NCI-H1092 (cell line): ENCODE data around the gene CRTAC1.

Experiments
- DNase-seq: peaks from one replicate; lab custom pipeline; 2025; lab: John Stamatoyannopoulos, UW

Gene CRTAC1, protein sequence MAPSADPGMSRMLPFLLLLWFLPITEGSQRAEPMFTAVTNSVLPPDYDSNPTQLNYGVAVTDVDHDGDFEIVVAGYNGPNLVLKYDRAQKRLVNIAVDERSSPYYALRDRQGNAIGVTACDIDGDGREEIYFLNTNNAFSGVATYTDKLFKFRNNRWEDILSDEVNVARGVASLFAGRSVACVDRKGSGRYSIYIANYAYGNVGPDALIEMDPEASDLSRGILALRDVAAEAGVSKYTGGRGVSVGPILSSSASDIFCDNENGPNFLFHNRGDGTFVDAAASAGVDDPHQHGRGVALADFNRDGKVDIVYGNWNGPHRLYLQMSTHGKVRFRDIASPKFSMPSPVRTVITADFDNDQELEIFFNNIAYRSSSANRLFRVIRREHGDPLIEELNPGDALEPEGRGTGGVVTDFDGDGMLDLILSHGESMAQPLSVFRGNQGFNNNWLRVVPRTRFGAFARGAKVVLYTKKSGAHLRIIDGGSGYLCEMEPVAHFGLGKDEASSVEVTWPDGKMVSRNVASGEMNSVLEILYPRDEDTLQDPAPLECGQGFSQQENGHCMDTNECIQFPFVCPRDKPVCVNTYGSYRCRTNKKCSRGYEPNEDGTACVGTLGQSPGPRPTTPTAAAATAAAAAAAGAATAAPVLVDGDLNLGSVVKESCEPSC

DNA sequence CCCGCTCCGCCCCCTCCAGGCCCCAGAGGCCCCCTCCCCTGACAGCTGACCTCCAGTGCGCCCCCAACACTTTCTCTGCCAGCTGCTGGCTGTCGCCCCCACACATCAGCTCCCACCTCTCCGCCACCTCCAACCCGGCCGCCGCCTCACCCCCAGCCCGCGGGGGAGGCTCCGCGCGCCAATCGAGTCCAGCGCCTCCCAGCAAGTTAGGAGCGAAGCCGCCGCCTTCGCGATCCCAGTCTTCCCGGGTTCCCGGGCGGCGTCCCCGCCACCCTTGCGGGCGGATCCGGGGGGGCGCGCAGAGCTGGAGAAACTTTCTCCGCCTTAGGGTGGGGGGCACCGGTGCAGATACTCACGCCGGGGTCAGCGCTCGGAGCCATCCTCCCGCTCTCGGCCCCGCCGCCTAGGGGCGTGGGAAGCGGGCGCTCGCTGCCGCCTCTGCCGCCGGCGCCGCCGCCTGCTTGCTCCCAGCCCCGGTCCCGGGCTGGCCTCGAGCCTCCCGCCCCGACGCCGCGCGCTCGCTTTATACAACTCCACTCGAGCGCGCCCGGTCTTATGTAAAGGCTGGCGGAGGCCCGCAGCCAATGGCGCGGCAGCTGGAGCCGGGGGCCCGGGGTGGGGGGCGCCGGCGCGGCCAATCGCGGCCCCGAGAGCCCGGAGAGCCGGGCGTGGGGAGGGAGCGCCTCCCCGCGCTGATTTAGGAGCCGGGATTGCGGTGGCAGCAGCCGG, at the start of gene CRTAC1:
CRTAC1 (minus strand) TSS at position 529 of the 729 bp plus-strand sequence; CDS start at position 380, 149 bp downstream.
- DNase-seq = peak; percentile 75

DNA sequence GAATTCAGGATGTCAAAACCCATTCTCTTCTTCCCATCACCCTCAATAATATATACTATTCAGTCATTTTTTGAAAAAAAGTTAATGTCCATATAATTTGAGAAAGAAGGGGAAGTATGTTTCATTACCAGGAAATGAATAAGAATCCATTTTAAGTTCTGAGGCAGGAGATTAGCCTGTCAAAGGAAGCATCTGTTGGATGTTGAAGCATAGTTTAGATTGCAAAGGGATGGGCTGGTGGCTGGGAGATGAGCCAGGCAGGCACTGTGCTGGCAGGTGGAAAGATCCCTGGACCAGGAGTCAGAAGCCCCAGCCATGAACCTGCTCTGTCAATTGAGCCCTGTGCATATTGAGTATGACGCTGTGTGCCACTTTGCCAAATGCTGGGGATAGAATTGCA, 48.4 kb upstream of the CRTAC1 start:
- DNase-seq = no peak

DNA sequence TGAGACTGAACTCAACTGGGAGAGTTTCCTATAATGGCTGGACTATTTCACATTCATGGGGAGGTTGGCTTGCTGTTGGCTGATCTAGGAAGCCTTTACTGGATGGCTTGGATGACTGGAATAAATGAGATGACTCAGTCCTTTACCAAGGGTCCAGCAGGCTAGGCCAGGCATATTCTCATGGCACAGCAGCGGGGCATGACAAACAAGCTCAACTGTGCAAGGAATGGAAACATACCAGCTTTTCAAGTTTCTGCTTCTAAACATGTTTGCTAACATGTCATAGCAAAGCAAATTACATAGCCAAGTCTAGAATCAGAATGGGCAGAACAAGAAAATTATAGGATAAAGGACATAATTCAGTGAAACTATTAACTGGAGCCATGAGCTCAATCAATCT, 46.8 kb upstream of the CRTAC1 start:
- DNase-seq = no peak

DNA sequence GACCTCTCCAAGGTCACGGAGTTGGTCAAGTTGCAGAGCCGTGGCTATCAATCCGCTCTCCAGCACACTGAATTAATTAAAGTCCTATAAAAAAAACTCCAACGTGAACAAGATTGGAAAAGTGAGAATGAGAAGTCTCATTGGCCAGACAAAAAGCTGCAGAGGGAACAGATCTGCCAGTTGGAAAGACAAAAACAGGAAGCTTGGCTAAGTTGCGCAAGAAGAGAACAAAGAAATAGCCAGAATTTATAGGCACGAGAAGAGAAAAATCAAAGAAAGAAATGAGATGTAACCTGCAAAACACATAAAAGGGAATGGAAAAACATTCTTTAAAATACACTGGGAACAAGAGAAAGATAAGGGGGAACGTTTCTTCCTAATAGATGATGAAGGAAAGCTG, 45.7 kb upstream of the CRTAC1 start:
- no peak for DNase-seq

DNA sequence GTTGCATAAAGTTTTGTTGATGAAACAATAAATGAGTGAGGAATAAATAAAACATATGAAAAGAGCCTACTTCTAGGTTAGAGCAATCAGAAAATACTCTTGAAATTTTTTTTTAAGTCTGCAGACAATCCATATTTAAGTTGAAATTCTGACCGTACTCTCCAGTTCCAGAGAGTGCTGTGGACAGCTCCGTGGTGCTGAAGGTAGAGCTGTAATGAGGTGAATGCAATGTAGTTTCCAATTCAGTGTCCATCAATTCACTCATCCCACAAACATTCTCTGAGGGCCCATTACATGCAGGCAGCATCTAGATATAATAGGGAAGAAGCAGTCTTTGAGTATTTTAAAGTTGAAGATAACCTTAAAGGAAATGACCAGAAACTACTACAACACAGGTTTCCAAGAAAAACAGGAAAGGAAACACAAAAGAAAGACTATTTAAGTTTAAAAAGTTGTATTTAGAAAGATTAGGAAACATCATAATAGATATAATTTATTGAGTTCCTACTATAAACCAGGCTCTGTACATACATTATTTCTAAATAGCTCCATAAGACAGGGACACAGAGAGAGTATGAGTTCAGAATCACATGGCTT, 44.0 kb upstream of the CRTAC1 start:
- no peak for DNase-seq

DNA sequence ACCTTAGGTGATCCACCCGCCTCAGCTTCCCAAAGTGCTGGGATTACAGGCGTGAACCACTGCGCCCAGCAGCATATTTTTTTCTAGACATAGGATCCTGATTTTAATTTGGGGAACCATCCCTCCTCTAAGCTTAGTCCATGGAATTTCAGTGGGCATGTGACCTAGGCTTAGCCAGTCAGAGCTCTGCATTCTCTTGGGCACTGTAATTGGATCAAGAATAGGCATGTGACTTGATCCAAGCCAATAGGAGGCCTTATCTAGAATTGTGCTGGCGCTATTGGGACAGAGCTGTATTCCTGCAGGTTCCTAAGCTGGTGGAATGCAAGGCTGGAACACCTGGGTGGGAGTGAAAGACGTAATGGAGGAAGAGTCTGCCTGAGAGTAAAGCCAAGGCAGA, 36.7 kb upstream of the CRTAC1 start:
- no peak for DNase-seq

DNA sequence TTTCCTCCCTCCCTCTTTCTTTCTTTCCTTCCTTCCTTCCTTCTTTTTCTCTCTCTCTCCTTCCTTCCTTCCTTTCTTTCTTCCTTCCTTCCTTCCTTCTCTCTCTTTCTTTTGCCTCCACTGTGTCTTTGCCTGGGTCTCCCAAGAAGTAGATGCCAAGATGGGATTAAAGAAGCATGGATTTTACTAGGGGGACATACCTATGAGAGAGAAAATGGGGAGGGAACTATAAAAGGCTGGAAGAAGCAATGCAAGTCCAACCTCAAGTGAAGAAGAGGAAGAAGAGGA, 33.3 kb upstream of the CRTAC1 start:
- DNase-seq = no peak

DNA sequence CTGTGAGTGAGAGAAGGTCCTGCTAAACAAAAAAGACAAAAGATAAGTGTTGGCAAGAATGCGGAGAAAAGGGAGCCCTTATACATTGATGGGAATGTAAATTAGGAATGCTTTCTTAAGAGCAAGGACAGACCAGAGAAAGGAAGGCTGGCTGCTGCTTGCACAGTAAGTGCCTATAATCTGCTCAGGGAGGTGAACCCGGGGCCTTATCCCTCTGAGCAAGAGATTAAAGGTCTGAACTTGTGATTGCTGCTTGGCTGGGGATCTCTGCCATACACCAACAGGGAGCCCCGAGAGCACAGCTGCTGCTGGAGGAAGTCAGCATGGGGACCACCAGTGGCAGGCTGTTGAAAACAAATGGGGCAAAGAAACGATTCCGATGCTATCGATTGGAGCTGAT, 32.0 kb upstream of the CRTAC1 start:
- DNase-seq = no peak

DNA sequence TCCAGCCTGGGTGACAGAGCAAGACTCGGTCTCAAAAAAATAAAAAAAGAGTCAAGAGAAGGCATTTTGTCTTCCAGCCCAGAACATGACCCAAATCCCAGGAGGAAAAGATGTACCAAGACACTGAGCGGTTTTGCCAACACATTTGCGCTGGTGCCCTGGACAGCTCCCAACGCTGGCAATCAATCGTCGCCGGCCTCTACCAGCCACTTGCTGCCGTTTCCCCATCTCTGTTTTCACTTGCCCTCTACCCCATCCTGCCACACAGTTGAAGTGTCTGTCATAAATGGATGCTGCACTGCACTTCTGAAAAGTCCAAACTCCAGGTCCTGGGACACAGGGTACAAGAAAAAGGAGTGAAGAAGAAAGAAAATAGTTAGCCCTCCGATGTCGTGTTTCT, 29.7 kb upstream of the CRTAC1 start:
- DNase-seq = no peak

DNA sequence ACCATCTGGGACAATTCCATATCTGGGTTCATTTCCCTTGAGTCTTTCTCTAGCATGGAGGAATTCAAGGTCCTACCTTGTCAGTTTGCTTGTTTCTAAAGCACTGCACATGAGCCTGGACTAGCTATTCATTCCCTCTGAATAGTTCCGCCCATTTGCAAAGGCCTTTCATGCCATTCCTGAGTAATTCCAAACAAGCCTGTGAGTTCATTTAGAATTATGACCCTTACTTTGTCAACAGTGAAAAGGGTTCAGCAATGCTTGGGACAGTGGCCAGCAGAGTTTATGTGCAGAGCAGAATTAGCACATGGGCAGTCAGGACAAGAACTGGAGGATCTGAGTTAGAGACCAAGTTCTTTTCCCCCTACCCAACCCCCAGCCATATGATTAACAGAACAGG, 27.9 kb upstream of the CRTAC1 start:
- no peak for DNase-seq

DNA sequence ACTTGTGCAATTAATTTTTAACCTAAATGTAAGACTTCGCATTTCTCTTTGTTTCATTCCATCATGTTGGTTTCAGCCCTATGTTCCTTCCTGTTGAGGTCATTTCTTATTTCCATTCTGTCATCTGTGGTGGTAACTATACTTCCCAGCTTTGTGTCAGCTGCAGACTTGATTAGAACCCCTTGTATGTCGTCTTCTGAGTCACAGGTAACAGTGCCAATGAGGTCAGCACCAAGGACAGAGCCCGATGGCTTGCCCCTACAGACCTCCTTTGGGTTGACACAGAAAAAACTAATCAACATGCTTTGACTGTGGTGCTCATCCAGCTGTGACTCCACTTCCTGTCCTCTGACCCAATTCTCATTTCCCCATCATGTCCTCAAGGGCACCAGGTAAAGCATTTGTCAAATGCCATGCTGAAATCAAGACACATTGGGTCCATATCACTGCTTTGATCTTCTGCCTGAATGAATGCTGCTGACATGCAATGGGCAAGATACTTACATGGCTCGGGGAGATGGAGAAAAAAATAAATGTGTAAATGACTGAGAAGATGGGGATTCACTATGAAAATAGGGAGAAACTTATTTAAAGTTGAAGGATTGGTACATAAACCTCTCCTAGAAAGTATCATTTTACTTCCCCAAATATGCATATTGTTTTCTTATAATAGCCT, 25.6 kb upstream of the CRTAC1 start:
- no peak for DNase-seq

DNA sequence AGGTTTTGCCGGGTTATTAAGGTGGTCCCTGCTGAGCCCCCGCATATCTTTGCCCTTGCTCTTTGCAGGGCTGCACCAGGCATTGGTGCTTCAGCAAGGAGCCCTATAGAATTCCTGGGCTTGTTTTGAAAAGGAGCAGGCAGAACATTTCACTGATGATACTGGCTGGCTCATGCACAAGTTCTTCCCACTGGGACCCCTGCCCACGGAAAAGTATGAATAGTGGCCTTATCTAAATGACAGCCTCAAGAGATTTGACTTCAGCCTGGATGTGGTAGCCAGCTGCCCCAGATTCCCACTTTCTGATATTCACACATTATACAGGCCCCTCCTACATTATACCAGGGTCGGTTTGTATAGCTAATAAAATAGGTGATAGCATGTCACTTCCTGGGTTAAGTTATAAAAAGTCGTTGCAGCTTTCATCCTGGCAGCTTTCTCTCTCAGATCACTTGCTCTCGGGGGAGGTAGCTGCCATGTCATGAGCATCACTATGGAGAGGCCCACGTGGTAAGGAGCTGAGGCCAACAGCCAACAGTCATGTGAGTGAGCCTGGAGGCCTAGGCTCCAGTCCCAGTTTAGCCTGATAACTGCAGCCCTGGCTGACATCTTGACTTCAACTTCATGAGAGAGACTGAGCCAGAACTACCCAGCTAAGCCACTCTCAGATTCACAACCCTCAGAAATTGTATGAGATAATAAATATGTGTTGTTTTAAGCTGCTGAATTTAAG, 16.8 kb upstream of the CRTAC1 start:
- peak; percentile 3 for DNase-seq

DNA sequence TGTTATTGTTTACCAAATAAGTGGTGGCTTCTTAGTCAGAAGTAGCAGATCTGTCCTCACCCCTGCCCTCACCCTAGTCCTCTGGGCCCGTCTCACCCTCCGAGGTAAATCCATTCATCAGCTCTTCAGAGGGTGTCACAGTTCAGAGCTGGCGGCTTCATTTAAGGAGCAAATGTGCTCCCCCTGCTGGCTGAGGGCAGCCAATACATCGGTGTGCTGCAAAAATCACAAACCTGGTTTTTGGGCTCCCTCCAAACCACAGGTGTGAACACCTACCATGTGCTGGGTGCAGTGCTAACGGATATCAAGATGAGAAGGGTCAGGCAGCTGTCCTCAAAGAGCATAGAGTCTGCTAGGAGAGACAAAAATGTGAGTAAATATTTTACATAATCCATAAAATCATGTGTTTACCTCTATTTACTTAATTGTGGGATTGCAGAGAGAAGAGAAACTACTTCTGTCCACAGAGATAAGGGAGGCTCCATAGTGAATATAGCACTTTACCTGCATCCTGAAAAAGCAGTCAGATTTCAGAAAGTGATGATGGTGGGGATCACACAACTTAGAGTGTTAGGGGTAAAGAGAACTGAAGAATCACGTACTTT, 15.5 kb upstream of the CRTAC1 start:
- DNase-seq = peak; percentile 47

DNA sequence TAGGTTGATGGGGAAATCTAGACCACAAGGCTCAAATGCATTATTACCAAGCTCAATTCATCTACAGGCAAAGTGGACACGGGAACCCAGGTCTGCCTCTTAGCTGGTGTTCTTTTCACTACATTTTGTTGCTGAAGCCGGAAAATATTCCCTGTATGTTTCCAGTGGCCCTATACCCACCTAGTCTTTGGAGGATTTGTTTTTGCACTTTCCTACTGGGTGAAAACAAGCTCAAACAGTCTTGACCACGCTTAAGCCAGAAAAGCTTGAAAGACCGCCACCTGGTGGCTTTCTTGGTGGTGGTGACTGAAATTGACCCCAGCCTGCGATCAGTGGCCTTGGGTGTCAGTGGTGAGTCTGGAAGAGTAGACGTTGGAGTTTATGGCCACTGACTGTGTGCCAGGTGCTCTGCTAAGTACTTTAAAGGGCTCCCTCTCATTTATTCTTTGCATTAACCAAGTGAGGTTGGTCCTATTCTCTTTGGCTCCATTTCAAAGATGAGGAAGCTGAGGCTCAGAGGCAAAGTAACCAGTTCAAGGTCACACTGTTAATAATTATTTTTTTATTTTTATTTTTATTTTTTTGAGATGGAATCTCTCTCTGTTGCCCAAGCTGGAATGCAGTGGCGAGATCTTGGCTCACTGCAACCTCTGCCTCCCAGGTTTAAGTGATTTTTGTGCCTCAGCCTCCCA, 11.1 kb upstream of the CRTAC1 start:
- peak; percentile 22 for DNase-seq

DNA sequence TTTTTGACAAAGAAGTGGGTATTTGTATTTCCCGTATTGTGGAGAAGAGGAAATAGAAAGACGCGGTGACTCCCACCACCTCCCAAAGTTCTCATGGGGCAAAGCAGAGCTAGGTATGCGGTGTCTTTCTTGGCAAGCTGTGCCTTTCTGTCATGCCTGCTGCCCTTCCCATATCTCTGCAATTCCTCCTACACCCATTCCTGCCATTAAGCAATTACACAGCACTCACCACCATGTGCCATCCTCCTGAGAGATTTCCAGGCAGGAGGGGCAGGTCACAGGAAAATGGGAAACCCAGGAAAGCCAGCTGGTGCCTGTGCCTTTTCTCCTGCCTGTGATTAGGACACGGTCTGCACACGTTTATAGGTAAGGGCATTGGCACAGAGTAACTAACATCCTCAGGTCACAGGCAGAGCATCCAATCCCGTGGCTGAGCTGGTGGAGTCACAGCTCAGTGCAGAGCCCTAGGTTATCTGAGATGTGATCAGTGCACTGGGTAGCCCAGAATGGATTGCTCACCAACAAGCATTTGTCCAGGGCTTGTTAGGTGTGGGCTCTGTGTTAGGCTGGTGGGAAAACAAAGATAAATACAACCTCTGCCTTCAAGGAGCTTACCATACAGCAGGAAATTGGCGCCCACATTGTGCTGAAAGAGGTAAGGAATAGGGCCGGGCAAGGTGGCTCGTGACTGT, 9.4 kb upstream of the CRTAC1 start:
- no peak for DNase-seq

DNA sequence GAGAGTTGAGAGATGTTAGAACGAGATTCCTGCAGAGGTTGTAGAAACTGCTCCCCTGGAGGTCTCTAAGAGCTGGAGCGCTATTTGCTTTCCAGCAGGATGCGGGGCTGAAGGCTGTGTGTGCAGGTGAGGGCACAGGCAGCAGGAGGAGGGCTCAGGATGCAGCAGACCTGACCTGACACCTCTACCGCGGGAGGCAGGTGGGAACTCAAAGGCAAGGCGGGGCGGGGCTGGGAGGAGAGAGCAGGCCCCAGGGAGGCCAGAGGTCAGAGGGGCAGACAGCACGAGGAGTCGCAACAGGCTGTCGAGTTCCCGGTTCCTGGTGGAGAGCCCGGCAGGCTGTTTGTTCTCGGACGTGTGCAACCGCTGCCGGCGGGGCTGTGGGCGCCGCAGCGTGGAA, 7.9 kb upstream of the CRTAC1 start:
- DNase-seq = no peak

DNA sequence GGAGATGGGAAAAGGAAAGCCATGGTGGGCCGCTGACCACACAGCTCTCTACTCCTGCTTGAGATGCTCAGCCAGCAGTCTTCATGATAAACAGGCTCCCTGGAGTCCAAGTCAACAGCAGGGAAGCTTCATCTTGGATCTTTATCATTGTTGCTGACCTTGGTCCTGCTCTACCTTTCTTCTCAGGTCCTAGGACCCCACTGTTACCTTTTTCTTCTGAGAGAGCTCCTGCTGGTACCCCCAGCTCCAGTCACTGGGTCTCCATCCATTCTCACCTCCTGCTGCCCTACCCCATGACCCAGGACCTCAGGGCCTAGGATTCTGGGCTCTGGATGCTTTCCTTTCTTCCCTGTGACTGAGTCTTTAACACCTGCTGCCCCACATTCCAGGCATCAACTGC, 5.2 kb upstream of the CRTAC1 start:
- no peak for DNase-seq

DNA sequence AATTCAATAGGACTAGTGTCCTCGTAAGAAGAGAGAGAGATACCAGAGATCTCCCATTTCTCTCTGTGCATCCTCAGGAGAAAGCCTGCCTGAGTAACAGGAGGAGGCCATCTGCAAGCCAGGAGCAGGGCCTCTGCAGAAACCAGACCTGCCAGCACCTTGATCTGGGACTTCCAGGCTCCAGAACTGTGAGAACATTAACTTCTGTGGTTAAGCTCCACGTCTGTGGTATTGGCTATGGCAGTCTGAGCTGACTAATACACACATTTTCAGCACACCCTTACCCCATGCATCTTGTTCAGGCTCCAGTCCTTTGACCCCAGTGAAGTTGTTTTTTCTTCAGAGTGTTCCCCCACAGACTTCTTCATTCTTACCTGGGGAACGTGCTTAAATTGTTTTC, 3.1 kb upstream of the CRTAC1 start:
- DNase-seq = no peak

DNA sequence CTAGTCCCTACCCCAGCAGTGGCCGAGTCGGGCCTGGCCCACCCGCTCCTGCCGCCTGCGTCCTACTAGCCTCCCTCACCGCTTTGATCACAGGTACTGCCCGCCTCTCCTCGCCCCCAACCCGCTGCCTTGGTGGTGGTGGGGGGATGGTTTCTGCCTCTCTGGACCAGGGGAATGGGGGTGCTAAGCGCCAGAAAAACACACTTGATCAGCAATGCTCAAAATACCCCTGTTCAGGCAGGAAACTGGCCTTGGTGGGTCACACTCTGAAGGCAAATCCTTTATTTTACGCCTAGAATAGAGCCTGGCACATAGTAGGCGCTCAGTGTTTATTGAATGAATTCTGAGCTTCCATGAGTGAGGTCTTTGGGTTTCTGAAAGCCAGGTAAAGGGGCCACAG, 1.0 kb upstream of the CRTAC1 start:
- no peak for DNase-seq

DNA sequence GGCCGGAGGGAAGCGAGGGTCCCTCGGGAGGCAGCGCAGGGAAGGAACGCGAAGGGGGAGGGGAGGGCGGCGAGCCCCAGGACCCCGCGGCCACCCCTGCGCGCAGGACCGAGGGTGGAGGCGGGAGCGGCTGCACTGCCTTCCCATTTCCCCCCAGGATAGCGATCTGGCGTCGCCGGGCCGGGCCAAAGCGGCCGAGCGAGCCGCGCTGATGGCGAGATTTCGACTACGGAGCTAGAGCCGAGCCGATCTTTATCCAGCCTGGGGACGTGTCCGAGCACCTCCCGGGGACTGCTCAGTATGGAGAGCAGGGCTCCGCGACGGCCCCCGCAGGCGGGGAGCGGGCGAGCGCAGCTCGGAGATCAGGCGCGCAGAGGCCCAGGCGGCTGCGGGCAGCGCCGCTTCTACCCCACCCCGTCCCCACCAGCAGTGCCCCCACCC, 590 bp upstream of the CRTAC1 start:
- no peak for DNase-seq
